GM12878 (cell line): Measurements from ENCODE around the gene RALGAPB. TPM values are rescaled to one million over a fixed set of nuclear protein-coding genes. Genes with fewer than 3 reads are reported as not detected.

Experiments used
- ATAC-seq: fragments of 200-7000 bp; cut with Tn5 transposase; 3 replicates; pipeline ENCODE4 v1.9.1; 2020; ENCODE audit warnings: mild to moderate bottlenecking, moderate library complexity
- BruUV-seq: library from RNA; stranded (reverse); fragments of 400-500 nt; replicated peaks from 2 replicates; lab custom pipeline; 2021; lab: Mats Ljungman, UMichigan
- CTCF ChIA-PET: fragments of 300-600 bp; sonication (Branson Sonifier 250); formaldehyde crosslinking; extraction: SDS; loops from one replicate; lab custom pipeline; 2021; ENCODE audit warnings: inconsistent platforms; lab: Yijun Ruan, JAX
- POLR2A ChIA-PET: fragments of 350-600 bp; formaldehyde crosslinking; extraction: SDS; loops from one replicate; lab custom pipeline; 2021; ENCODE audit warnings: inconsistent platforms; lab: Charles Lee
- RAD21 ChIA-PET: fragments of 300-600 bp; sonication (Branson Sonifier 250); formaldehyde crosslinking; loops from one replicate; lab custom pipeline; 2023; ENCODE audit warnings: antibody characterized with exemption; ENCODE audit not compliant: unreplicated experiment; lab: Charles Lee
- SMC1A ChIA-PET: fragments of 300-600 bp; sonication (Branson Sonifier 250); formaldehyde crosslinking; loops from one replicate; lab custom pipeline; 2023; ENCODE audit not compliant: unreplicated experiment, uncharacterized antibody; lab: Charles Lee
- DNase-seq: peaks from one replicate; pipeline ENCODE4 v3.0.0-alpha.2; 2011; ENCODE audit warnings: low read depth, low spot score
- FAIRE-seq: peaks from 3 replicates; lab custom pipeline; 2011; peaks lifted over from hg19 to GRCh38; lab: Jason Lieb, UNC
- H2AFZ ChIP-seq: 2 replicates; pipeline ENCODE4 v1.6.0; 2011; ENCODE audit warnings: low read depth, low read length, control low read depth; ENCODE audit not compliant: control insufficient read depth
- H3K27ac ChIP-seq: 2 replicates; pipeline ENCODE4 v1.5.1; 2011; ENCODE audit warnings: control low read depth; ENCODE audit not compliant: control insufficient read depth, insufficient read depth
- H3K27me3 ChIP-seq, 2 experiments: replicated peaks in 1 of 2; 2 replicates each; pipeline versions ENCODE4 v1.6.0 to v1.6.1; 2011; ENCODE audit warnings: low read length in 1 of 2; ENCODE audit not compliant: control insufficient read depth in 2 of 2, insufficient read depth in 2 of 2
- H3K36me3 ChIP-seq, 2 experiments: 2 replicates each; pipeline ENCODE4 v1.5.1; 2011; ENCODE audit warnings: low read length in 1 of 2; ENCODE audit not compliant: control insufficient read depth in 2 of 2, insufficient read depth in 2 of 2
- H3K4me1 ChIP-seq: 2 replicates; pipeline ENCODE4 v1.6.1; 2011; ENCODE audit warnings: mild to moderate bottlenecking, low read length, moderate library complexity, mixed read lengths; ENCODE audit not compliant: control insufficient read depth, insufficient read depth
- H3K4me2 ChIP-seq: 2 replicates; pipeline ENCODE4 v1.6.0; 2011; ENCODE audit warnings: control low read depth; ENCODE audit not compliant: control insufficient read depth, insufficient read depth
- H3K4me3 ChIP-seq: fragments of 200-600 bp; sonication (generic); 2 replicates; pipeline ENCODE4 v1.5.1; 2016
- H3K79me2 ChIP-seq: 2 replicates; pipeline ENCODE4 v1.6.0; 2011; ENCODE audit warnings: low read length; ENCODE audit not compliant: control insufficient read depth, insufficient read depth
- H3K9ac ChIP-seq: 2 replicates; pipeline ENCODE4 v1.8.0; 2011; ENCODE audit warnings: low read length, control low read depth, mixed read lengths; ENCODE audit not compliant: control insufficient read depth, insufficient read depth
- H3K9me3 ChIP-seq: replicated peaks from 3 replicates; pipeline ENCODE4 v1.5.1; 2011; ENCODE audit warnings: mild to moderate bottlenecking, low read length; ENCODE audit not compliant: control insufficient read depth, insufficient read depth
- H4K20me1 ChIP-seq: 2 replicates; pipeline ENCODE4 v1.6.0; 2011; ENCODE audit not compliant: control insufficient read depth, insufficient read depth
- MLLT1 ChIP-seq: fragments of 450-650 bp; IDR thresholded peaks from 2 replicates; pipeline ENCODE4 v1.6.1; 2016; ENCODE audit warnings: mild to moderate bottlenecking
- MXI1 ChIP-seq: fragments of 150-350 bp; IDR thresholded peaks from 2 replicates; pipeline ENCODE4 v1.6.1; 2011; ENCODE audit warnings: low read depth, mild to moderate bottlenecking, inconsistent platforms, low read length, improper control_type of control experiment
- RAD51 ChIP-seq: fragments of 450-650 bp; IDR thresholded peaks from 2 replicates; pipeline ENCODE4 v1.6.1; 2016; ENCODE audit warnings: moderate library complexity, mild to moderate bottlenecking, inconsistent platforms
- RELA ChIP-seq: fragments of 450-650 bp; IDR thresholded peaks from 2 replicates; pipeline ENCODE4 v1.8.0; 2014; ENCODE audit warnings: borderline replicate concordance; ENCODE audit not compliant: partially characterized antibody
- ZNF207 ChIP-seq: fragments of 450-650 bp; IDR thresholded peaks from 2 replicates; pipeline ENCODE4 v1.6.1; 2014; ENCODE audit warnings: antibody characterized with exemption, mild to moderate bottlenecking, borderline replicate concordance
- WGBS: methylation state at CpG from one replicate; pipeline ENCODE4 v1.1.6; 2016; ENCODE audit warnings: low lambda C conversion rate; ENCODE audit not compliant: insufficient replicate concordance, insufficient coverage; ENCODE audit errors: missing lambda C conversion rate; 5-methylcytosine and 5-hydroxymethylcytosine counted together
- in situ Hi-C: fragments of 300-500 bp; cut with MboI; formaldehyde crosslinking; loops from 9 replicates; pipeline ENCODE4 v1.14.3; 2018; ENCODE audit warnings: mixed read lengths
- intact Hi-C: fragments of 100-400 bp; cut with micrococcal nuclease; formaldehyde crosslinking; loops from one replicate; pipeline ENCODE4 v1.14.2; 2022; ENCODE audit not compliant: unreplicated experiment
- polyA plus RNA-seq, 11 experiments: library from polyadenylated mRNA; depleted of rRNA in 4 of 11; unstranded in 6 of 11; stranded (reverse) in 5 of 11; fragments of >200 nt; fragmentation: Nextera tagmentation in 4 of 11; fragmentation: Illumina TruSeq in 1 of 11; extraction: Ambion mirVana in 4 of 11; extraction: Trizol in 1 of 11; gene quantifications; 1 replicate in 1 of 11; 2 replicates in 10 of 11; pipeline versions ENCODE4 v1.2.1 to v1.2.3, GENCODE V29; 2011 to 2016; ENCODE audit warnings: inconsistent platforms in 2 of 11, missing spikeins in 2 of 11, low read depth in 1 of 11
- total RNA-seq, 4 experiments: library from RNA; depleted of rRNA in 3 of 4; stranded (reverse); fragments of >200 nt in 3 of 4; fragmentation: Illumina TruSeq in 1 of 4; extraction: Trizol in 1 of 4; gene quantifications; 2 replicates each; pipeline versions ENCODE4 v1.2.1 to v1.2.3, GENCODE V29; 2013 to 2021
- TF ChIP-seq, protein P1 (sequence below): fragments of 450-650 bp; IDR thresholded peaks from 2 replicates; pipeline ENCODE4 v1.6.1; 2017; ENCODE audit warnings: mild to moderate bottlenecking, moderate library complexity
- TF ChIP-seq, protein P2 (sequence below): fragments of 450-650 bp; IDR thresholded peaks from 2 replicates; pipeline ENCODE4 v1.6.1; 2017; ENCODE audit warnings: low read depth, mild to moderate bottlenecking, moderate library complexity

Gene RALGAPB
- total and polyA plus RNA-seq, 10 of the 15 experiments (the other 5 are each of a cell fraction or from before 2014, with no cell fraction given): 3.7 to 23.2 (median 15.5) TPM

DNA sequence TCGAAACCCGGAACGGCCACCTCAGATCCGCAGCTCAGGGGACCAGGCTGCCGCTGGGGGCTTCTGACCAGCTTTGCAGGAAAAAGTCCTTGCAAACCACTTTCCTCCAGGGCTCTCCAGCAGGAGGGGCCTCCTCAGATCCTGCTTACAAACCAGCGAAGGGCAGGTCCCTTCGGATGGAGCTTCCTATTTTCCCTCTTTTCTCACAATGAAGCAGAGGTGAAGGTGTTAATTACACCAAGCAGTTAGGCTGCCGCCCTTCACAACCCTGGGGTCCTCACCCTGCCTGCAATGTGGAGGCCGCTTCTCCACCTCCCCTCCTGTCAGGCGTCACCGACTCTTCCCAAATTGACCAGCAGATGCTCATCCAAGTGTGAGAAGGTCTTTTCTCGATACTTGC, 134.7 kb downstream of the RALGAPB start:
- Histone ChIP-seq H3K36me3 (no peaks in the 10 kb centered on the region), H3K4me2 (no peak overlapping the region), H3K9me3 (no peaks in the 10 kb centered on the region)
- no TSS peak for BruUV-seq
- CTCF ChIA-PET: no interaction called here
- intact Hi-C loops: no loop called here
- TF ChIP-seq ZNF207 (no peak), MLLT1 (no peak), RAD51 (no peak), MXI1 (no peak), RELA (no peak)
- TF ChIP-seq, protein P1, sequence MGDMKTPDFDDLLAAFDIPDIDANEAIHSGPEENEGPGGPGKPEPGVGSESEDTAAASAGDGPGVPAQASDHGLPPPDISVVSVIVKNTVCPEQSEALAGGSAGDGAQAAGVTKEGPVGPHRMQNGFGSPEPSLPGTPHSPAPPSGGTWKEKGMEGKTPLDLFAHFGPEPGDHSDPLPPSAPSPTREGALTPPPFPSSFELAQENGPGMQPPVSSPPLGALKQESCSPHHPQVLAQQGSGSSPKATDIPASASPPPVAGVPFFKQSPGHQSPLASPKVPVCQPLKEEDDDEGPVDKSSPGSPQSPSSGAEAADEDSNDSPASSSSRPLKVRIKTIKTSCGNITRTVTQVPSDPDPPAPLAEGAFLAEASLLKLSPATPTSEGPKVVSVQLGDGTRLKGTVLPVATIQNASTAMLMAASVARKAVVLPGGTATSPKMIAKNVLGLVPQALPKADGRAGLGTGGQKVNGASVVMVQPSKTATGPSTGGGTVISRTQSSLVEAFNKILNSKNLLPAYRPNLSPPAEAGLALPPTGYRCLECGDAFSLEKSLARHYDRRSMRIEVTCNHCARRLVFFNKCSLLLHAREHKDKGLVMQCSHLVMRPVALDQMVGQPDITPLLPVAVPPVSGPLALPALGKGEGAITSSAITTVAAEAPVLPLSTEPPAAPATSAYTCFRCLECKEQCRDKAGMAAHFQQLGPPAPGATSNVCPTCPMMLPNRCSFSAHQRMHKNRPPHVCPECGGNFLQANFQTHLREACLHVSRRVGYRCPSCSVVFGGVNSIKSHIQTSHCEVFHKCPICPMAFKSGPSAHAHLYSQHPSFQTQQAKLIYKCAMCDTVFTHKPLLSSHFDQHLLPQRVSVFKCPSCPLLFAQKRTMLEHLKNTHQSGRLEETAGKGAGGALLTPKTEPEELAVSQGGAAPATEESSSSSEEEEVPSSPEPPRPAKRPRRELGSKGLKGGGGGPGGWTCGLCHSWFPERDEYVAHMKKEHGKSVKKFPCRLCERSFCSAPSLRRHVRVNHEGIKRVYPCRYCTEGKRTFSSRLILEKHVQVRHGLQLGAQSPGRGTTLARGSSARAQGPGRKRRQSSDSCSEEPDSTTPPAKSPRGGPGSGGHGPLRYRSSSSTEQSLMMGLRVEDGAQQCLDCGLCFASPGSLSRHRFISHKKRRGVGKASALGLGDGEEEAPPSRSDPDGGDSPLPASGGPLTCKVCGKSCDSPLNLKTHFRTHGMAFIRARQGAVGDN: no peak
- TF ChIP-seq, protein P2, sequence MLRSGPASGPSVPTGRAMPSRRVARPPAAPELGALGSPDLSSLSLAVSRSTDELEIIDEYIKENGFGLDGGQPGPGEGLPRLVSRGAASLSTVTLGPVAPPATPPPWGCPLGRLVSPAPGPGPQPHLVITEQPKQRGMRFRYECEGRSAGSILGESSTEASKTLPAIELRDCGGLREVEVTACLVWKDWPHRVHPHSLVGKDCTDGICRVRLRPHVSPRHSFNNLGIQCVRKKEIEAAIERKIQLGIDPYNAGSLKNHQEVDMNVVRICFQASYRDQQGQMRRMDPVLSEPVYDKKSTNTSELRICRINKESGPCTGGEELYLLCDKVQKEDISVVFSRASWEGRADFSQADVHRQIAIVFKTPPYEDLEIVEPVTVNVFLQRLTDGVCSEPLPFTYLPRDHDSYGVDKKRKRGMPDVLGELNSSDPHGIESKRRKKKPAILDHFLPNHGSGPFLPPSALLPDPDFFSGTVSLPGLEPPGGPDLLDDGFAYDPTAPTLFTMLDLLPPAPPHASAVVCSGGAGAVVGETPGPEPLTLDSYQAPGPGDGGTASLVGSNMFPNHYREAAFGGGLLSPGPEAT: no peak
- TF ChIP-seq, all 136 proteins: peak for 0
- no peaks in the 10 kb centered on the region for H3K4me1 ChIP-seq
- no peak overlapping the region for H3K4me3 ChIP-seq
- H4K20me1 ChIP-seq: no peaks in the 10 kb centered on the region
- no peak for FAIRE-seq
- ChIA-PET RAD21 (no interaction called here), SMC1A (no interaction called here), POLR2A (no interaction called here)
- no peak for DNase-seq
- H3K79me2 ChIP-seq: no peaks in the 10 kb centered on the region
- no peak overlapping the region for H3K9ac ChIP-seq
- H3K27ac ChIP-seq: no peak overlapping the region
- ATAC-seq: no peak
- WGBS: 63% methylated on average over 12 of the region's 12 CpGs
- no peak overlapping the region for H2AFZ ChIP-seq
- in situ Hi-C loops: no loop called here
- H3K27me3 ChIP-seq: peaks cover 0 to 3% of the 10 kb centered on the region in 2 experiments; a peak in 2 of 4 replicates
